ENCODE data around the gene CFHR1.
"Not testable (repeated sequence)": the region's sequence is repeated elsewhere in the genome, so short reads cannot be mapped to it uniquely, and the experiment has no call there.

Gene CFHR1

GRCh38 chr1:196819531-196819930 lies at the start of gene CFHR1:
CFHR1 (plus strand) TSS chr1:196819731; CDS start chr1:196819845, 114 bp downstream.
- not testable (repeated sequence) for H3K36me3 ChIP-seq (ENCODE audit: control insufficient read depth, low read depth, low read length); H3K9ac ChIP-seq (ENCODE audit: low read length); H3K4me3 ChIP-seq (ENCODE audit: low read length); H3K9me3 ChIP-seq (ENCODE audit: control insufficient read depth, low read depth, low read length); H3K27me3 ChIP-seq (ENCODE audit: control insufficient read depth, insufficient read depth, low read length); H3K4me1 ChIP-seq (ENCODE audit: control insufficient read depth, low read depth, low read length); H3K27ac ChIP-seq (ENCODE audit: low read length)

- H3K4me1 ChIP-seq (ENCODE audit: control insufficient read depth, low read depth, low read length); H3K27ac ChIP-seq (ENCODE audit: low read length); H3K4me3 ChIP-seq (ENCODE audit: low read length); H3K9me3 ChIP-seq (ENCODE audit: control insufficient read depth, low read depth, low read length); H3K9ac ChIP-seq (ENCODE audit: low read length); H3K36me3 ChIP-seq (ENCODE audit: control insufficient read depth, low read depth, low read length); H3K27me3 ChIP-seq (ENCODE audit: control insufficient read depth, insufficient read depth, low read length): not testable (repeated sequence)
Measured at GRCh38 chr1:196769823-196770222, 49.7 kb upstream of the CFHR1 start.

- Histone ChIP-seq H3K4me1 (ENCODE audit: control insufficient read depth, low read depth, low read length) (no peaks in the 10 kb centered on the region), H3K4me3 (ENCODE audit: low read length) (no peak overlapping the region), H3K27ac (ENCODE audit: low read length) (no peak overlapping the region), H3K27me3 (ENCODE audit: control insufficient read depth, insufficient read depth, low read length) (no peaks in the 10 kb centered on the region), H3K9ac (ENCODE audit: low read length) (no peak overlapping the region), H3K9me3 (ENCODE audit: control insufficient read depth, low read depth, low read length) (no peaks in the 10 kb centered on the region), H3K36me3 (ENCODE audit: control insufficient read depth, low read depth, low read length) (no peaks in the 10 kb centered on the region)
Measured at GRCh38 chr1:196773713-196774112, 45.8 kb upstream of the CFHR1 start.

GRCh38 chr1:196774175-196774574 lies 45.4 kb upstream of the CFHR1 start:
- H3K9ac ChIP-seq (ENCODE audit: low read length), result no peak overlapping the region
- no peaks in the 10 kb centered on the region for H3K27me3 ChIP-seq (ENCODE audit: control insufficient read depth, insufficient read depth, low read length)
- H3K4me1 ChIP-seq (ENCODE audit: control insufficient read depth, low read depth, low read length), result no peaks in the 10 kb centered on the region
- H3K4me3 ChIP-seq (ENCODE audit: low read length), result no peak overlapping the region
- no peaks in the 10 kb centered on the region for H3K9me3 ChIP-seq (ENCODE audit: control insufficient read depth, low read depth, low read length)
- H3K27ac ChIP-seq (ENCODE audit: low read length), result no peak overlapping the region
- H3K36me3 ChIP-seq (ENCODE audit: control insufficient read depth, low read depth, low read length), result no peaks in the 10 kb centered on the region

- H3K9ac ChIP-seq (ENCODE audit: low read length), result no peak within 1 kb of the TSS
- H3K4me1 ChIP-seq (ENCODE audit: control insufficient read depth, low read depth, low read length), result no peaks in the 10 kb centered on the region
Measured at GRCh38 chr1:196774603-196775002, 44.9 kb upstream of the CFHR1 start, which contains the start of gene CFHR3. CFHR3 (plus strand) TSS chr1:196774840; CDS start chr1:196774887, 47 bp downstream.

GRCh38 chr1:196777603-196778002 lies 41.9 kb upstream of the CFHR1 start:
- no peak overlapping the region for H3K9ac ChIP-seq (ENCODE audit: low read length)
- H3K4me3 ChIP-seq (ENCODE audit: low read length), result no peak overlapping the region
- no peaks in the 10 kb centered on the region for H3K4me1 ChIP-seq (ENCODE audit: control insufficient read depth, low read depth, low read length)
- no peaks in the 10 kb centered on the region for H3K36me3 ChIP-seq (ENCODE audit: control insufficient read depth, low read depth, low read length)
- no peaks in the 10 kb centered on the region for H3K27me3 ChIP-seq (ENCODE audit: control insufficient read depth, insufficient read depth, low read length)
- no peak overlapping the region for H3K27ac ChIP-seq (ENCODE audit: low read length)
- H3K9me3 ChIP-seq (ENCODE audit: control insufficient read depth, low read depth, low read length), result no peaks in the 10 kb centered on the region

More at GRCh38 chr1:196774603-196775002, 44.9 kb upstream of the CFHR1 start, which contains the start of gene CFHR3:
- no peak within 1 kb of the TSS for H3K27ac ChIP-seq (ENCODE audit: low read length)
- no peak within 1 kb of the TSS for H3K4me3 ChIP-seq (ENCODE audit: low read length)
- H3K27me3 ChIP-seq (ENCODE audit: control insufficient read depth, insufficient read depth, low read length), result no peaks in the 10 kb centered on the region
- no peaks in the 10 kb centered on the region for H3K9me3 ChIP-seq (ENCODE audit: control insufficient read depth, low read depth, low read length)
- no peaks in the 10 kb centered on the region for H3K36me3 ChIP-seq (ENCODE audit: control insufficient read depth, low read depth, low read length)

- H3K4me3 ChIP-seq (ENCODE audit: low read length), result no peak overlapping the region
- H3K9me3 ChIP-seq (ENCODE audit: control insufficient read depth, low read depth, low read length), result no peaks in the 10 kb centered on the region
- no peak overlapping the region for H3K9ac ChIP-seq (ENCODE audit: low read length)
- no peaks in the 10 kb centered on the region for H3K27me3 ChIP-seq (ENCODE audit: control insufficient read depth, insufficient read depth, low read length)
- H3K4me1 ChIP-seq (ENCODE audit: control insufficient read depth, low read depth, low read length), result no peaks in the 10 kb centered on the region
- H3K36me3 ChIP-seq (ENCODE audit: control insufficient read depth, low read depth, low read length), result no peaks in the 10 kb centered on the region
- no peak overlapping the region for H3K27ac ChIP-seq (ENCODE audit: low read length)
Measured at GRCh38 chr1:196779093-196779492, 40.4 kb upstream of the CFHR1 start.

- H3K9me3 ChIP-seq (ENCODE audit: control insufficient read depth, low read depth, low read length); H3K4me1 ChIP-seq (ENCODE audit: control insufficient read depth, low read depth, low read length); H3K4me3 ChIP-seq (ENCODE audit: low read length); H3K27me3 ChIP-seq (ENCODE audit: control insufficient read depth, insufficient read depth, low read length); H3K36me3 ChIP-seq (ENCODE audit: control insufficient read depth, low read depth, low read length); H3K27ac ChIP-seq (ENCODE audit: low read length); H3K9ac ChIP-seq (ENCODE audit: low read length): not testable (repeated sequence)
Measured at GRCh38 chr1:196791252-196791651, 28.3 kb upstream of the CFHR1 start.

GRCh38 chr1:196794103-196794502 lies 25.4 kb upstream of the CFHR1 start:
- H3K9me3 ChIP-seq (ENCODE audit: control insufficient read depth, low read depth, low read length); H3K4me1 ChIP-seq (ENCODE audit: control insufficient read depth, low read depth, low read length); H3K27me3 ChIP-seq (ENCODE audit: control insufficient read depth, insufficient read depth, low read length); H3K9ac ChIP-seq (ENCODE audit: low read length); H3K27ac ChIP-seq (ENCODE audit: low read length); H3K36me3 ChIP-seq (ENCODE audit: control insufficient read depth, low read depth, low read length); H3K4me3 ChIP-seq (ENCODE audit: low read length): not testable (repeated sequence)

GRCh38 chr1:196797891-196798290 lies 21.6 kb upstream of the CFHR1 start:
- H3K27me3 ChIP-seq (ENCODE audit: control insufficient read depth, insufficient read depth, low read length), result no peaks in the 10 kb centered on the region
- no peaks in the 10 kb centered on the region for H3K36me3 ChIP-seq (ENCODE audit: control insufficient read depth, low read depth, low read length)
- no peak overlapping the region for H3K9ac ChIP-seq (ENCODE audit: low read length)
- H3K27ac ChIP-seq (ENCODE audit: low read length), result no peak overlapping the region
- no peaks in the 10 kb centered on the region for H3K4me1 ChIP-seq (ENCODE audit: control insufficient read depth, low read depth, low read length)
- H3K4me3 ChIP-seq (ENCODE audit: low read length), result no peak overlapping the region
- H3K9me3 ChIP-seq (ENCODE audit: control insufficient read depth, low read depth, low read length), result no peaks in the 10 kb centered on the region

GRCh38 chr1:196801920-196802319 lies 17.6 kb upstream of the CFHR1 start:
- H3K27ac ChIP-seq (ENCODE audit: low read length); H3K9me3 ChIP-seq (ENCODE audit: control insufficient read depth, low read depth, low read length); H3K4me3 ChIP-seq (ENCODE audit: low read length); H3K4me1 ChIP-seq (ENCODE audit: control insufficient read depth, low read depth, low read length); H3K27me3 ChIP-seq (ENCODE audit: control insufficient read depth, insufficient read depth, low read length); H3K9ac ChIP-seq (ENCODE audit: low read length); H3K36me3 ChIP-seq (ENCODE audit: control insufficient read depth, low read depth, low read length): not testable (repeated sequence)

- H3K4me1 ChIP-seq (ENCODE audit: control insufficient read depth, low read depth, low read length), result no peaks in the 10 kb centered on the region
- H3K27ac ChIP-seq (ENCODE audit: low read length), result no peak overlapping the region
- no peaks in the 10 kb centered on the region for H3K36me3 ChIP-seq (ENCODE audit: control insufficient read depth, low read depth, low read length)
- no peak overlapping the region for H3K4me3 ChIP-seq (ENCODE audit: low read length)
- no peak overlapping the region for H3K9ac ChIP-seq (ENCODE audit: low read length)
- H3K27me3 ChIP-seq (ENCODE audit: control insufficient read depth, insufficient read depth, low read length), result no peaks in the 10 kb centered on the region
- no peaks in the 10 kb centered on the region for H3K9me3 ChIP-seq (ENCODE audit: control insufficient read depth, low read depth, low read length)
Measured at GRCh38 chr1:196808529-196809235, 10.8 kb upstream of the CFHR1 start.

Data from iPS-18a (cell line).